ENCODE results near the gene NOTCH3. TPM values are rescaled to one million over a fixed set of nuclear protein-coding genes. Genes with fewer than 3 reads are reported as not detected.

The NOTCH3 gene
- total RNA-seq, 4 donors from 2014 or later = 19.1 to 54.8 (median 35.4) TPM

DNA sequence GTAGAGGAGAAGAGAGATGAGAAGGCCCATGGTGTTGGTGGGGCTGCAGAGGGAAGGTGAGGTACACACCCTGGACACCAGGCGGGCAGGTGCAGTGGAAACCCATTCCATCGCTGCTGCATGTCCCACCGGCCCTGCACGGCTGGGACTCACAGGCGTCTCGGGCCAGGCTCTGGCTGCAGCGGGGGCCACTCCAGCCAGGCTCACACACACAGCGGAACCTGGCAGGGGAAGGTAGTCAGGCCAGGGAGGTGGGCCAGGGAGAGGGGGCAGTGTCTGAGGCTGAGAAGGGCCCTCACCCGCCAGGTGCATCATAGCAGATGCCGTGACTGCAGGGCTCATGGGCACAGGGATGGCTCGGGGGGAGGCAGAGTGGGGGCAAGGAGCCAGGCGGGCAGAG, 15.6 kb downstream of the NOTCH3 start:
- no peak overlapping the region for H3K4me3 ChIP-seq
- H3K4me1 ChIP-seq = no peaks in the 10 kb centered on the region
- H3K36me3 ChIP-seq = no peaks in the 10 kb centered on the region
- ATAC-seq = no peak
- no peaks in the 10 kb centered on the region for H3K9me3 ChIP-seq
- H3K27ac ChIP-seq = no peak overlapping the region
- peaks cover 4% of the 10 kb centered on the region for H3K27me3 ChIP-seq
- TF ChIP-seq EP300 (IDR thresholded peaks at IDR 0.05) = no peak
- no peak for TF ChIP-seq POLR2AphosphoS5 (IDR thresholded peaks at IDR 0.05)
- TF ChIP-seq, protein P1, sequence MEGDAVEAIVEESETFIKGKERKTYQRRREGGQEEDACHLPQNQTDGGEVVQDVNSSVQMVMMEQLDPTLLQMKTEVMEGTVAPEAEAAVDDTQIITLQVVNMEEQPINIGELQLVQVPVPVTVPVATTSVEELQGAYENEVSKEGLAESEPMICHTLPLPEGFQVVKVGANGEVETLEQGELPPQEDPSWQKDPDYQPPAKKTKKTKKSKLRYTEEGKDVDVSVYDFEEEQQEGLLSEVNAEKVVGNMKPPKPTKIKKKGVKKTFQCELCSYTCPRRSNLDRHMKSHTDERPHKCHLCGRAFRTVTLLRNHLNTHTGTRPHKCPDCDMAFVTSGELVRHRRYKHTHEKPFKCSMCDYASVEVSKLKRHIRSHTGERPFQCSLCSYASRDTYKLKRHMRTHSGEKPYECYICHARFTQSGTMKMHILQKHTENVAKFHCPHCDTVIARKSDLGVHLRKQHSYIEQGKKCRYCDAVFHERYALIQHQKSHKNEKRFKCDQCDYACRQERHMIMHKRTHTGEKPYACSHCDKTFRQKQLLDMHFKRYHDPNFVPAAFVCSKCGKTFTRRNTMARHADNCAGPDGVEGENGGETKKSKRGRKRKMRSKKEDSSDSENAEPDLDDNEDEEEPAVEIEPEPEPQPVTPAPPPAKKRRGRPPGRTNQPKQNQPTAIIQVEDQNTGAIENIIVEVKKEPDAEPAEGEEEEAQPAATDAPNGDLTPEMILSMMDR (IDR thresholded peaks at IDR 0.05) = no peak
- no peak for TF ChIP-seq POLR2A (IDR thresholded peaks at IDR 0.05)
- 80 to 85% methylated on average over 1 to 9 of the region's 12 CpGs for WGBS, 2 donors (ENCODE audit: low coverage in 1 of 2)

GRCh38 chr19:15184776-15185175, 16.0 kb downstream of the NOTCH3 start:
- Histone ChIP-seq H3K36me3 (no peaks in the 10 kb centered on the region), H3K4me1 (no peaks in the 10 kb centered on the region), H3K9me3 (no peaks in the 10 kb centered on the region), H3K27ac (no peak overlapping the region), H3K4me3 (no peak overlapping the region), H3K27me3 (peaks cover 8% of the 10 kb centered on the region)
- no peak for TF ChIP-seq EP300 (IDR thresholded peaks at IDR 0.05)
- no peak for TF ChIP-seq POLR2AphosphoS5 (IDR thresholded peaks at IDR 0.05)
- TF ChIP-seq, protein P1 (IDR thresholded peaks at IDR 0.05) = no peak
- TF ChIP-seq POLR2A (IDR thresholded peaks at IDR 0.05) = no peak
- no peak for ATAC-seq
- WGBS, 2 donors (ENCODE audit: low coverage in 1 of 2) = 100% methylated on average over 2 of the region's 4 CpGs; no CpG with 5 or more reads in 1 of the 2 donors

DNA sequence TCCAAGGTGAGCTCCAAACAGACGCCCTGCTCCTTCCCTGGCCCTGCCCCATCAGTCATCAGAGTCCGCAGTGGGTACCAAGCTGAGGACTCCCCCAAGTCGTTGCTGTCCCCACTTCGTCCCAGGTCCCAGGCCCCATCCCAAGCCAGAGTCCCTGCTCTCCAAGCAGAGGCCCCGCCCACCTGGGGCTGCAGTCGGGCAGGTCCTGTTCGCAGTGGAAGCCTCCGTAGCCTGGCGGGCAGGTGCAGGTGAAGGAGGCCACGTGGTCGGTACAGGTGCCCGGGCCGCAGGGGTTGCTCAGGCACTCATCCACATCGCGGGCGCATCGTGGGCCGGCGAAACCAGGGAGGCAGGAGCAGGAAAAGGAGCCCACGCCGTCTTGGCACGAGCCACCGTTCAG, 19.4 kb downstream of the NOTCH3 start:
- Histone ChIP-seq H3K27ac (no peak overlapping the region), H3K4me3 (no peak overlapping the region), H3K9me3 (no peaks in the 10 kb centered on the region), H3K4me1 (peaks cover 0 to 11% (median 0%) of the 10 kb centered on the region in 3 donors), H3K27me3 (peaks cover 29% of the 10 kb centered on the region), H3K36me3 (no peaks in the 10 kb centered on the region)
- WGBS, 2 donors (ENCODE audit: low coverage in 1 of 2) = no CpG with 5 or more reads among the region's 23 CpGs
- TF ChIP-seq, protein P1 (IDR thresholded peaks at IDR 0.05) = no peak
- TF ChIP-seq EP300 (IDR thresholded peaks at IDR 0.05) (no peak), POLR2AphosphoS5 (IDR thresholded peaks at IDR 0.05) (no peak), POLR2A (IDR thresholded peaks at IDR 0.05) (no peak)
- ATAC-seq = no peak

DNA sequence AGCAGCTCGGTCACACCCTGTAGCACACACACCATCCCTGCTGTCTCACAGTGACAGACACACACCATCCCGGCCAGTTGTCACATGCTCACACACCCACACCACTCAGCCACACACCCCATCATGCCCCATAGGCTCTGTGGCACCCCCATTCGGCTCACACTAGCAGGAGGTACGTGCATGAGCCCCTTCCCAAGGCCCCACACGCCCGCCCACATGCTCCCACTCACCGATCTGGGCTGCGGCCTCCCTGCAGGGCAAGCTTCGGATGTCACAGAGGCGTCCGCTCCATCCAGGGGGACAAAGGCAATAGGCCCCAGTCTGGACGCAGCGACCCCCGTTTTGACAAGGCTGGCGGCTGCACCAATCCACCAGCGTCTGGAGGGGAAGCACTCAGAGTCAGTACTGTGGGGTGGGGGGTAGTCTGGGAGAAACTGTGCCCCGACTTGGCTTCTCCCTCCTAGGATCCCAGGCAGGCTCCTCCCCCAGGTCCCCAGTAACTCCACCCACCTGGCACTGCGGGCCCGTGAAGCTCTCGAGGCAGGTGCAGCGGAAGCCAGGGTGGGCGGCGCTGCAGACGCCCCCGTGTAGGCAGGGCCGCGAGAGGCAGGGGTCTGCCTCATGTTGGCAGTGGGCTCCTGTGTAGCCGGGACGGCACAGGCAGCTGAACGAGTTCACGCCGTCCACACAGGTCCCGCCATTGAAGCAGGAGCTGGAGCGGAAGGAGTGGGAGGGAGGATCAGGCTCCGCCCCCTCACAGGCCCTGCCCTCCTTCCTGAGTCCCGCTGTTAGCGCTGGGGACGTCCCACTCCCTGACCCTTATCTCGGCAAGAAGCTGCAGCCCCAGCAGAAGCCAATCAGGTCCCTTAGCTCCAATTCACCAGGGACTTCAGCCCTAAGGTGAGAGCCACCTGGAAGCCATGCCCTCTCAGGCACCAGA, 20.1 kb downstream of the NOTCH3 start:
- Histone ChIP-seq H3K9me3 (no peaks in the 10 kb centered on the region), H3K27me3 (peaks cover 29% of the 10 kb centered on the region), H3K27ac (no peak overlapping the region), H3K4me3 (no peak overlapping the region), H3K36me3 (no peaks in the 10 kb centered on the region), H3K4me1 (peaks cover 0 to 11% (median 0%) of the 10 kb centered on the region in 3 donors)
- no peak for TF ChIP-seq EP300 (IDR thresholded peaks at IDR 0.05)
- no peak for TF ChIP-seq POLR2AphosphoS5 (IDR thresholded peaks at IDR 0.05)
- TF ChIP-seq, protein P1 (IDR thresholded peaks at IDR 0.05) = no peak
- ATAC-seq = no peak
- 63% methylated on average over 2 of the region's 39 CpGs; no CpG with 5 or more reads in 1 of the 2 donors for WGBS, 2 donors (ENCODE audit: low coverage in 1 of 2)

Data from gastroesophageal sphincter (tissue), 4 donors.